GM19438 (cell line): ENCODE data around the gene OR51A2.
"Not testable (repeated sequence)": the region's sequence is repeated elsewhere in the genome, so short reads cannot be mapped to it uniquely, and the experiment has no call there.

ENCODE experiments used
- ATAC-seq: cut with Tn5 transposase; IDR thresholded peaks from one replicate; pipeline ENCODE4 v1.9.1; 2021; ENCODE audit warnings: low read depth; ENCODE audit not compliant: unreplicated experiment

The OR51A2 gene, protein sequence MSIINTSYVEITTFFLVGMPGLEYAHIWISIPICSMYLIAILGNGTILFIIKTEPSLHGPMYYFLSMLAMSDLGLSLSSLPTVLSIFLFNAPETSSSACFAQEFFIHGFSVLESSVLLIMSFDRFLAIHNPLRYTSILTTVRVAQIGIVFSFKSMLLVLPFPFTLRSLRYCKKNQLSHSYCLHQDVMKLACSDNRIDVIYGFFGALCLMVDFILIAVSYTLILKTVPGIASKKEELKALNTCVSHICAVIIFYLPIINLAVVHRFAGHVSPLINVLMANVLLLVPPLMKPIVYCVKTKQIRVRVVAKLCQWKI

DNA sequence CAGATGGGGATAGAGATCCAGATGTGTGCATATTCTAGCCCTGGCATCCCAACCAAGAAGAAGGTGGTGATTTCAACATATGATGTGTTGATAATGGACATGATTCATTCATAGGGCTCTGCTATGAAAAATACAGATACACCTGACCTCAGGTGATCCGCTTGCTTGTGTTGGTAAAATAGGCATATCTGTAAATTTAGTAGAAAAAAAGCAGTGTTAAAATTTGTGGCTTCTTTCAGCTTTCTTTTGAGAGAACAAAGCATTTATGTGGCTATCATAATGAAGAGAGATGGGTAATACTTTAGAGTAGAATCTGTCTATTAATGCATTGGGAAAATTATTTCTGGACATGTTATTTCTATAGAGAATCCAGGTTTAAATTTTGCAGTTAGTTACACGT lies at the start of gene OR51A2:
Gene OR51A2, minus strand, starts transcription at position 101 of the 400 bp plus-strand sequence. Its CDS starts 0 bp downstream, at position 101.
- not testable (repeated sequence) for ATAC-seq

DNA sequence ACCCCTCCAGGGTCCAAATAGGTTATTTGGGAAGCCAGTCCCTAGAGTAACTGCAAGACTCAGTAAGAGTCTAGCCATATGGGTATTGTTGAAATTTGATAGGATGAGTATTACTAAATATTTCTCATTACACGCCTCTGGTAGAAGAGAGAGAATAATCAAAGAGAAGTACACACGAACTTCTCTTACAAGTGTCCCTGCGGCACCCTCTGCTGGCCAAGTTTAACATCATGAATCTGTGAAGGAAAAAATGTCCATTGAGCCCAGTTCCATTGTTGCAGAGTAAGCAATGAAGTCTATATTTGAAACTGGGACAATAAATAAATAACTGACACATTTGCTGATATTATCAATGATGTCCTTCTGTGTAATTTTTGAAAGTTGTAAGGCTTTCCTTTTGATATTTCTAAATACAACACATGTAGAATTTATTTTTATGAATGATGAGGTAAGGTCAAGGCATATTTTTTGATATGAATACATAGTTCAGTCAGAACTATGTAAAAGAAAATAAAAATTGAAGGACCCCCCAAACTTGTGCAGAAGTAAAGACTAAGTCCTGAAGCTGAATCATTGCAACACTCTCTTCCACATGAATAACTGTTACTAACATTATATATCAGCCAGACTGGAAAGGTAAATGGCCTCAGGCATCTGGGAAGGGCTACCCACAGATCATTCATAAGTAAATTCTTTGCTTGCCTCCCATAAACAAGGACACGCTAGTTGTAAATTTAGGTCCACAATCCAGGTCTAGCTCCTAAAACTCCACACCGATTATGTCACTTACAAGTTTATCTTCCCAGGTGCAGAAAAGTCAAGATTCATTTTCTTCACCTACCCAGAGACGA lies 49.1 kb upstream of the OR51A2 start:
- ATAC-seq = no peak

DNA sequence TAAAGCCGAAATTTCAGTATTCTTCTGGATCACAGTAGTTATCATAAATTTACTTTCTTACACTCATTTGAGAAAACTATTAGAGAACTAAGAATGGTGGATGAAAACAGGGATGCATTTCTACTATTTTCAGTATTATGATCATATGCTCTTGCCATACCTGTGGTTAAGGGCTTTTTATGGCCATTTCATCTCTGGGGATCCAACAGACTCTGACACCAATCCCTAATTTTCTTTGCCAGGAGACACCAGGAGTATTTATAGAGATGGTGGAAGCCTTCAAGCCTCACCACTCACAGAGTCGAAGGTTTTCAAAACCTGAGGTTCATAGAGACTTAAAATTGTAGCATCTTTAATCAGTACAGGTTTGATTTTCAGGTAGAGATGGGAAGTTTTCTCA lies 39.0 kb upstream of the OR51A2 start, which contains the start of gene OR51L1:
Gene OR51L1, plus strand, starts transcription at position 301 of the 400 bp plus-strand sequence. CDS start 4,132 bp downstream, outside the sequence.
- ATAC-seq = no peak

DNA sequence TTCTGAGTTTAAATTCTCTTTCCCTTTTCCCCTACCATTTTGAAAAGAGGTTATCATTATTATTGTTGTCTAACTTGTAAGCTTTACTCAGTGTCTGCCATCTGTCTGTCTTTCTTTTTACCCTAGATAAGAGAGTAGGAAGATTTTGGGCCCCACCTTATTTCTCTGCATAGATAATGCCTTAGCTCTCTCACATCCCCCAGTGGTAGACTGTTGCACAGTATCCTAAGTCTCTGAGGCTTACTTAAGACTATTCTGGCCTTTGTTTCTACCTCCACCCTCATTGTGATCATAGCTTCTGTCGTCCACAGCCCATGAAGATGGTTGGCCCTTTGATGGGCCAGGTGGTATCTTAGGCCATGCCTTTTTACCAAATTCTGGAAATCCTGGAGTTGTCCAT lies 35.5 kb upstream of the OR51A2 start:
- ATAC-seq = no peak

DNA sequence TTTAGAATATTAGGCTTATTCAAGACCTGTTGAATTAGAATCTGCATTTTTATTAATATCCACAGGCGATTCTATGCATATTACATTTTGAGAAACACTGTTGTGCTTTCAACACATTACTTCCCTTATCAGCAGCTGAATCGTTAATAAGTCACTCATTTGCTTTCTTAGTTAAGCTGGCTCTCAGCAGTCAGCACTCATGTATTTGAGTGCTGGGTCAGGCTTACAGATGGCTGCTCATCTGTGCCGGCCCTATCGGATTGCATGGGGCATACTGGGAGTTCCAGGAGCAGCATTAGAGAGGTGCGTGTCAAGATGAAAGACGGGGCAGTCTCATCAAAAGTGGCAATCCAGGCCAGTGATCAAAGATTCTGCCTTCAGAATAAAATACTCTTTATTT lies 28.3 kb upstream of the OR51A2 start:
- ATAC-seq = no peak

DNA sequence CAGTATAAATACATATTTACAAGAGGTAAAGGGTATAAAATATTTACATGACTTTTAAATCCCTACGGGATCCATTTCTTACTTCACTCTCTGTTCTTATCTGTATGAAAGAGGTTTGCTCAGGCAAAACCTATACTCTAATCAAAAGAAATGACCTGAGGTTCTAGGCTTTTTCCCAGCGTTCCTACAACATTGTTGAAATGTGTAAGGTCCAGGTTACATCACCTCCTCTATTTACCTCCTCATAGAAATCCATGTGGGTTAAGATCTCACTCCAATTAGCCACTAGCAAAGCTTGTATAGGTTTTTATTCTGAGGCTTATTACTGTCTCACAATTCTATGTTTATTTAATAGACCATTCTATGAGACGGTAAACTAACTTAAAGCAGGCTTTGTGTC lies 27.2 kb upstream of the OR51A2 start:
- ATAC-seq = no peak

DNA sequence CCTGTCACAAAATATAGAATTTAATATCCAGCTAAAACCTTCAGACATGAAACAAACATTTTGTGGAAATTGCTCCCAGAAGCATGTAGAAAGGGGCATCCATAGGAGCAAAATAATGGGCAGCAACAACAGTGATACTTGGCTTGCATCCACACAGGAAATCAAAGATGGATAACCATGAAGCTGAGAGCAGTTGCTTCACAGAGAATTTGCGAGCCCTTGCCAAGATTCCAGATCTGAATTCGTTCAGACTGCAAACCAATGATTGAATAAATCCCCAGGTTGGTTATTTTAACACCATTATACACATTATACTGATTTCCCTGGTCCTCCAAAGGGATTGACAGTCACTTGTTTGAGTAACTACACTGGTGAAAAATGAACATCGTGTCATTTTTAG lies 23.5 kb upstream of the OR51A2 start:
- no peak for ATAC-seq

DNA sequence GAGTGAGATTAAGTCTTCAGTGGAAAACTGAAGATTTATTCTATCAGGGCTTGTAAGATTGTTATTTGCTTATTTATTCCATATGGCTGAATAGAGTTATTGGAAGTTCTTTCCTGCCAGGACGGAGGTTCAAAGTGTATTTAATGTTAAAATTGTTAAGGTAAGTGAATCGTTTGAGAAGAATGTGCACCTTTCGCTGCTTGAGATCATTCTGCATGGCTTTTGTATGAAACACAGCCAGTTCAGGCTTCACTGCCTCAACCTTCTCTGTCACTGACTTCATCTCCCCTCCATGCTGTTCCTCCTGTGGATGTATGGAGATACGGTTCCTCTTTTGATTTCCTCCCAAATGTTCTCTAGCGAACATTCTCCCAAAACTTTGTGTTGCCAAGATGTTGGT lies 19.9 kb upstream of the OR51A2 start:
- ATAC-seq = no peak

DNA sequence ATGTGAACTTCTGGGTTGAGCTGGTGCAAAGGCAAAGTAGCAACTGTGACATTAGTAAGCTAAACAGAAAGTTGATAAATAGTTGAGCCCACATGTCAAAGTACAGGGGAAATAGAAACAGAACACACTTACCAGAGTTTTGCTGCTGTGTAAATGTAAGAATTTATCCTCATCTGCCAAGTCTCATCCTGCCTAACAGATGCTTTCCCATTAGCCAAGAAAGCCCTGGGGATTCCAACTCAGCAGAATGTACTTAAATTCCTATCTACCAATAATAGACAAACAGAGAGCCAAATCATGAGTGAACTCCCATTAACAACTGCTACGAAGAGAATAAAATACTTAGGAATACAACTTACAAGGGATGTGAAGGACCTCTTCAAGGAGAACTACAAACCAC lies 7.3 kb upstream of the OR51A2 start:
- no peak for ATAC-seq

DNA sequence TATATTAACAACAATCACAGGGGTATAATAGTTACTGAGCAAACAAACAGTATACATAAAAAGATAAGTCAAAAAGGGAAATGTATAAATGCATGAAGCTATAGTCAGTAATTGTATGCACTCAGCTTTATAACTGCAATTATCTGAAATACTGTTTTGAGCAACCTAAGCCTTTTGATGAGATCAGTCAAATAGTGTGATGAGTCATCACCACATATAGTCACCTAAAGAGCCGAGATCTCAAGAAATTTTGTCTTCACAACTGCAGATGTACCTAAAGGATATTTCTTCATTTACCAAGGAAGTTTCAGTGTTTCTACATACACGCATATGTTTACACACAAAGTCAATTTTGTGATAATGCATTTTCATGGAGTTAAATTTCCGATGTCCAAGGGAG lies 5.4 kb upstream of the OR51A2 start:
- ATAC-seq = no peak

DNA sequence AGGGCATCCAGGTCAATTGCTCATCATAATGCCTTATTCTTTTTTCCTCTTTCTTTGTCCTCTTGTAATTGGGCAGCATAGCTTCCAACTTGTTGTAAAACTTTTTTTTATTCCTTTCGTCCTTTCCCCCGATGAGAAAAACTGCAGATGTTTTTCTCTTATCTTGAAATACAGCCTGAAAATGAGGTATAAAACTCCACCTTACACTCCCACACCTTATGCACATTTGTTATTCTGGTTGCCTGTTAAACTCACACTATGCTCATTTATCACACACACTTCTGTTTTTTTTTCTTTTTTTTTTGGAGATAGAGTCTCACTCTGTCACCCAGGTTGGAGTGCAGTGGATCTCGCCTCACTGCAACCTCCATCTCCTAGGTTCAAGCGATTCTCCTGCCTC lies 1.9 kb upstream of the OR51A2 start:
- ATAC-seq = no peak

DNA sequence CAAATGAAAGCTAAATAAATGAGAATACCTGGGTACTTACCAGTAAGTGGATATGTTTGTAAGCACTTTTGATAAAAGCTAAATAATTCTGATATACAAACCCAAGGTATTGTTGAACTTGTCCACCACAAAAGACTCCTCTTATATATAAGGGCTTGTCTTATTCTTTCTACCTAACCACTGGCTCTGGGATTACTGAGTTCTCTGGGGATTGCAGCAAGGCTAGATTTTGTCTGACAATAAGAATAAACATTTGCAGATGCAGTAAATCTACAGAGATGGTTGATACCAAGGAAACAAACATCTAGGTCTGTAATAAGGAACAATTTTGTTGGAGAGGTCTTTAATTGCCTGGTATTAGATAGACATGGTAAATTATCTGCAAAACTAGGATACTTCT lies 8.0 kb downstream of the OR51A2 start, which contains the start of gene OR51A4:
Gene OR51A4, minus strand, starts transcription at position 101 of the 400 bp plus-strand sequence. CDS start 505 bp downstream, outside the sequence.
- ATAC-seq = no peak

DNA sequence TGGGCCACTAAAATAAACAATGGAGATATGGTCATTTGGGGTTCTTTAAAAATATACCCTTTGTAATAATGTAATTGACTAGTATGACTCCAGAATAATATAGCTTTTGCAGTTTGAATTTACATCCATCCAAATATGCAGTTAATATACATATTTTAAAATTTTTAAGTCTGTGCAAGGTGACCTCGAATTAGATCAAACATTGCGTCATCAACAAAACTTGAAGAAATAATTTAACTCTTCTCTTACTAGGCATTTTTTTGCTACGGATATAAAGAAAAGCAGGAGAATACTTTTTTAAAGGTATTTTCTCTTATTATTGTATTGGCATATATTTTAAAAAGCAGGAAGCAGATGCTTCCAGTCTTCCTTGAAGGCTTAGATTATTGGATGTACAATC lies 18.8 kb downstream of the OR51A2 start:
- no peak for ATAC-seq

DNA sequence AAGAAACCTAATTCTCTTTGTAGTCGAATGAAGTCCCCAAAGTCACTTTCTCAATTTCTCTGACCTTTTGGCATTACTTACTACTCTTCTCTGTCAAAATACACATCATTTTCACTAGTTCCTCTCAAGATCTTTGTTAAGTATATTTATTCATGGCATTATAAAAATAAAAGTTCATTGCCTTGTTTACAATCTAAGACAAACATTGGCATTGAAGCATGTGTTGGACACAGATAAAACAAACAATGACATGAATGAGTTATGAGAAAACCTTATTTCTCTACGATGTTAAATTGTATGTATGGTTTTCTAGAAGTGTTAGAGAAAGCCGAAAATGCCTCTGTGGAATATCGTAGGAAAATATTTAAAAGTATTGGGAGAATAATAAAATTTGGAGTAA lies 22.8 kb downstream of the OR51A2 start:
- no peak for ATAC-seq

DNA sequence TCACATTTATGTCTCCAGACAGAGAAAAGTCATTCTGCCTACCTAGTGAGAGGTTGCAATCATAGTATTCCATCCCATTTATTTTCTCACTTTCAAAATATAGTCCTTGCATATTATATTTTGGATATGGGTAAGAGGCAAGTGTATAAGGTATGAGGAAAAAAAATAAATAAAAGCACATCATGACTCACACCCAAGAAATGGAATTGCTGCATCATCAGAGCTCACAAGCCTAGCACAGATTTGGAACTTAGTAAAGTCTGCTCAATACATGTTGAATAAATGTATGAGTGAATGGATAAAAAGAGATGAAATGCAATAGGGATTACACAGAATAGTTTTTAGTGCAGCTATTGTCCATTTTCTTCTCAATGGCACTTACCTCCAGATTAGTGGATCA lies 28.9 kb downstream of the OR51A2 start:
- no peak for ATAC-seq

DNA sequence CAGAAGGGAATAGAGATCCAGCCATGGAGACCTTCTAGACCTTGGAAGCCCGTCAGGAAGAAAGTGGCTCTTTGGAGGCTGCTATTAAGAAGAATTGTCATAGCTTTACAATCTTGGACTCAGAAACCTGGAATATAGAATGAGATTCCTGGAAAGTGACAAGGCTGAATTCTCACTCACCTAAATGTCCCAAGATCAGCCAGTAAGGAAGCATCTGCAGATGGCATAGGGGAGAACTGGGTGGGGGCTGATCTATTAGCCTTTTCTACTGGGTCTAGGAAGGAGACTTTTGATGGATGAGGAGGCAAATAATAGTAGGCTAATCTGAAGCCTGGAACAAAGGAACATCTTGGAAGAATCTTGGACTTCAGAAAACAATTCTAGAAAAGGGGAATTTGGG lies 31.3 kb downstream of the OR51A2 start, which contains the start of gene OR51G1:
Gene OR51G1, minus strand, starts transcription at position 101 of the 400 bp plus-strand sequence. Its CDS starts 0 bp downstream, at position 101.
- no peak for ATAC-seq

DNA sequence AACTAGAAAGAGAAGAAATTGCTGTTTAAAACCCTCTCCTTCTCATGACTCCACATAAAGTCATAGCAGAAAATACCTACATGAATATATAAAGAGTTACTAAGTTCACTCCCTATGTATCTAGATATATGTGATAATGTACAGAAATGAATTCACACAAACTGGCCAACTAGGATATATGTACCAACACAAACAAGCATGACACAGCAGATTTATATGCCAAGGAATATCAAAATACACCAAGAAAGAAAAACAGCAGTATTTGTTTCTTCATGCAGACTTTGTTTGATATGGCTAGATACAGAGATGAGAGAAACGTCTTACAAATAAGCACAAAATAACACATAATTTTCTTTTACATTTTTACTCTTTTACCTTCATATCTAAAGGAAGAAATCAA lies 33.2 kb downstream of the OR51A2 start:
- no peak for ATAC-seq

DNA sequence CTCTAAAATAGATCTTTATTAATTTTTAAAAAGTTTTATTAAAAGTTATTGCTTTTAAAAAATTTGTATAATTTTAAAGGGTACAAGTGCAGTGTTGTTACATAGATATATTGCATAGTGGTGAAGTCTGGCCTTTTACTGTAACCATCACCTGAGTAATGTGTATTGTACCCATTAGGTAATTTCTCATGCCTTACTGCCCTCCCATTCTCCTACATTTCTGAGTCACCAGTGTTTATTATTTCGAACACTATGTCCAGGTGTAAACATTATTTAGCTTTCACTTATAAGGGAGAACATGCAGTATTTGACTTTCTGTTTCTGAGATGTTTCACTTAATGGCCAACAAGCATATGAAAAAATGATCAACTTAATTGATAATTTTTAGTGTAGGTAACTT lies 33.7 kb downstream of the OR51A2 start:
- ATAC-seq = no peak

DNA sequence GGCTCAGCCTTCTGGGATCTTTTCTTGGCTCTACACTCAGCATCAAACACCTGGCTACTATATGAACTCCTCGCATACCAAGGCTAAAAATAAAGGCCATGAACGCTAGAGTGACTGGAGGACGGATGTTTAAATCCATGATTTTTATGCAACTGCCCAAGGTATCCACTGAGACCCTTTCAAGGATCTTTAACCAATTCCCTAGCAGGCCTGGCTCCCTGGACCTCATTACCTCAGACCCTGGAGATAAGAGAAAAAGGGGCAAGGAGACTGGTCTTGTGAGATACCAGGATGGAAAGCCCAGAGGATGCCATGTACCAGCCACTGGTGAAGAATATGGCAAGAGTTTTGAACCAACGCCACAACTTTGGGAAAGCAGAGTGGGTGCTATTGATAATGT lies 36.3 kb downstream of the OR51A2 start, which contains the start of gene OR51G2:
Gene OR51G2, minus strand, starts transcription at position 101 of the 400 bp plus-strand sequence. CDS start 3,687 bp downstream, outside the sequence.
- ATAC-seq = no peak

DNA sequence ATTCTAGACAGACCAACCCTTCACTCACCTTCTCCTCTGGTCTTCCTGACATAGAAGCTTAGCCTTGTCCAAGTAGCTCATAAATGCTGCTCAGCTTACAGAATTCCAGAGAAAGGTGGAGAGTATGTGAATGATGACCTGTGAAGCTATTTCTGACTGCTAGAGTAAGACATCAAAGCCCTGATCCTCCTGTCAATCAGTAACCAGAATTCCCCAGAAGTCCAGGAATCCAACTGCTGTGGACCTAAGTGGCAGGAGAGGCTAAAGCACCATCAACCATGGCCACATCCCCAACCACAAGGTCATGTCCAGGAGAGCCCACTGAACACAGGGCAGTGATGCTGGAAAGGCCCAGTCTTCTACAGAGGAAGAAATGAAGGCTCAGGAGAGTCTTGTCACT lies 38.9 kb downstream of the OR51A2 start:
- ATAC-seq = no peak
